ENCODE data around the gene PCDHA5.

PCDHA5 gene

DNA sequence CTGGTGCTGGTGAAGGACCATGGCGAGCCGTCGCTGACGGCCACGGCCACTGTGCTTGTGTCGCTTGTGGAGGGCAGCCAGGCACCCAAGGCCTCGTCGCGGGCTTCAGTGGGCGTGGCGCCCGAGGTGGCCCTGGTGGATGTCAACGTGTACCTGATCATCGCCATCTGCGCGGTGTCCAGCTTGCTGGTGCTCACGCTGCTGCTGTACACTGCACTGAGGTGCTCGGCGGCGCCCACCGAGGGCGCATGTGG lies 36.5 kb downstream of the PCDHA5 start:
- in situ Hi-C loops (cut with MboI; ENCODE audit: low sequenced_read_pairs): no loop called here

DNA sequence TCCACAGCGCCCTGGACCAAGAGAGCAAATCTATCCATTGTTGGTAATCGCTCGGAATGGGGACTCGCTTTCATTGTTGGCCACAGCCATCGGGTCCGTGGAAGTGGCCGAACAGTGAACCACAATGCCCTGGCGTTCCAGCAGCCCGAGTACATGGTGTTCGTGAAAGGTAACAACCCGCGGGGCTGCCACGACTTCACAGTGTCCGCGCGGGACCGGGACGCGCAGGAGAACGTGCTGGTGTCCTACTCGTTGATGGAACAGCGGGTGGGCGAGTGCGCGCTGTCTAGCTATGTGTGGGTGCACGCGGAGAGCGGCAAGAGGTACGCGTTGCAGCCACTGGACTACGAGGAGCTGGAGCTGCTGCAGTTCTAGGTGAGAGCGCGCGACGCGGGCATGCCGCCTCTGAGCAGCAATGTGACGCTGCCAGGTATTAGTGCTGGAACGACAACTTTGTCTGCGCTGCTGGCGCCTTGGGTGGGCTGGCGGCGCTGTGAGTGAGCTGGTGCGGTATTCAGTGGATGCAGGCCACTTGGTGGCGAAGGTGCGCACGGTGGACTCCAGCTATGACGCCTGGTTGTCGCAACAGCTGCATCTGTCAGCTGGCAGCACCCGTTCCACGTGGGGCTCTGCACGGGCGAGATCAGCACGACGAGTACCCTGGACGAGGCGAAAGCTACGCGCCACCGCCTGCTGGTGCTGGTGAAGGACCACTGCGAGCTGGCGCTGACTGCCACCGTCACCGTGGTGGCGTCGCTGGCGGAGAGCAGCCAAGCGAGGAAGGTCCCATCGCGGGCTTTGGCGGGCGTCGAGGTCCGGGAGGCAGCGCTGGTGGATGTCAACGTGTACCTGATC lies 41.3 kb downstream of the PCDHA5 start:
- in situ Hi-C loops (cut with MboI; ENCODE audit: low sequenced_read_pairs): no loop called here

DNA sequence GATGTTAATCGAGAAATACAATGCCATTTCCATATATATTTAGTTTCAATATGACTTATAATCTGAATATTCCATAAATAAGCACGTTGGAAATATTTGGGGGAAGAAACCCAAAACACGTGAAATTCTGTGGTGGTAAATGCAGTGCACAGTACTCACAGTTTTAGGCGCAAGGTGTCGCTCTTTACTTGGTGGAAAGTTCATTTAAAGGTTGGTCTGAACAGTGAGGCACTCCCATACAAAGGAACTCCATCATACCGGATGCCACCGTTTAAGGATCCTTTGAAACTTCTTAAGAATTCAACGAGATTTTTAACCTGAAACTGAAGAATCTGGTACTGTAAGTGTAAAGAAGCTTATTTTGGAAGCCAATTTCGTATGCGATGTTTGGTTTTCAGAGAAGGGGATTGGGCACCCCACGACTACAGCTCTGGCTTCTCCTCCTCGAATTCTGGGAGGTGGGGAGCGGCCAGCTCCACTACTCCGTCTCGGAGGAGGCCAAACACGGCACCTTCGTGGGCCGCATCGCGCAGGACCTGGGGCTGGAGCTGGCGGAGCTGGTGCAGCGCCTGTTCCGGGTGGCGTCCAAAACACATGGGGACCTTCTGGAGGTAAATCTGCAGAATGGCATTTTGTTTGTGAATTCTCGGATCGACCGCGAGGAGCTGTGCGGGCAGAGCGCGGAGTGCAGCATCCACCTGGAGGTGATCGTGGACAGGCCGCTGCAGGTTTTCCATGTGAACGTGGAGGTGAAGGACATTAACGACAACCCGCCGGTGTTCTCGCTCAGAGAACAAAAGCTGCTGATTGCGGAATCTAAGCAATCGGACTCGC lies 47.5 kb downstream of the PCDHA5 start, which contains the start of gene PCDHA11:
TSS of gene PCDHA11 (plus strand) at position 237 of the 834 bp plus-strand sequence. CDS start at position 384, 147 bp downstream.
- in situ Hi-C loops (cut with MboI; ENCODE audit: low sequenced_read_pairs): no loop called here

DNA sequence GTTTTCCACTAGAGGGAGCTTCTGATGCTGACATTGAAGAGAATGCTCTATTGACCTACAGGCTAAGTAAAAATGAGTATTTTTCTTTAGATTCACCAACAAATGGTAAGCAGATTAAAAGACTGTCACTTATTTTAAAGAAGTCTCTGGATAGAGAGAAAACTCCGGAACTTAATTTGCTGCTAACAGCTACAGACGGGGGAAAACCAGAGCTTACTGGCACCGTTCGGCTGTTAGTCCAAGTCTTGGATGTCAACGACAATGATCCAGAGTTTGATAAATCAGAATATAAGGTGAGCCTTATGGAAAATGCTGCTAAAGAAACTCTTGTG lies 48.1 kb downstream of the PCDHA5 start:
- in situ Hi-C loops (cut with MboI; ENCODE audit: low sequenced_read_pairs): no loop called here

DNA sequence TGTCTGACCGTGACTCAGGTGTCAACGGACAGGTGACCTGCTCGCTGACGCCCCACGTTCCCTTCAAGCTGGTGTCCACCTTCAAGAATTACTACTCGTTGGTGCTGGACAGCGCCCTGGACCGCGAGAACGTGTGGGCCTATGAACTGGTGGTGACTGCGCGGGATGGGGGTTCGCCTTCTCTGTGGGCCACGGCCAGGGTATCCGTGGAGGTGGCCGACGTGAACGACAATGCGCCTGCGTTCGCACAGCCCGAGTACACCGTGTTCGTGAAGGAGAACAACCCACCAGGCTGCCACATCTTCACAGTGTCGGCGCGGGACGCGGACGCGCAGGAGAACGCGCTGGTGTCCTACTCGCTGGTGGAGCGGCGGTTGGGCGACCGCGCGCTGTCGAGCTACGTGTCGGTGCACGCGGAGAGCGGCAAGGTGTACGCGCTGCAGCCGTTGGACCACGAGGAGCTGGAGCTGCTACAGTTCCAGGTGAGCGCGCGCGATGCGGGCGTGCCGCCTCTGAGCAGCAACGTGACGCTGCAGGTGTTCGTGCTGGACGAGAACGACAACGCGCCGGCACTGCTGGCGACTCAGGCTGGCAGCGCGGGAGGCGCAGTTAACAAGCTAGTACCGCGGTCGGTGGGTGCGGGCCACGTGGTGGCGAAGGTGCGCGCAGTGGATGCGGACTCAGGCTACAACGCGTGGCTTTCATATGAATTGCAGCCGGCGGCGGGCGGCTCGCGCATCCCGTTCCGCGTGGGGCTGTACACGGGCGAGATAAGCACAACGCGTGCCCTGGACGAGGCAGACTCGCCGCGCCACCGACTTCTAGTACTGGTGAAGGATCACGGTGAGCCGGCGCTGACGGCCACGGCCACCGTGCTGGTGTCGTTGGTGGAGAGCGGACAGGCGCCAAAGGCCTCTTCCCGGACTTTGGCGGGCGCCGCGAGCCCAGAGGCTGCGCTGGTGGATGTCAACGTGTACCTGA lies 49.1 kb downstream of the PCDHA5 start:
- in situ Hi-C loops (cut with MboI; ENCODE audit: low sequenced_read_pairs): no loop called here

Data from HL-60/S4 treated with retinoic acid at 250 ng/mL for 4 days and 3 days (cell line).